Right lobe of liver (tissue), 6 donors: ENCODE data around the gene TGFB2. TPM values are rescaled to one million over a fixed set of nuclear protein-coding genes. Genes with fewer than 3 reads are reported as not detected.

ENCODE experiments used
- ATAC-seq, 4 donors: fragments of 200-7000 bp; cut with Tn5 transposase; one replicate each; pipeline ENCODE4 v1.9.1; 2020; ENCODE audit warnings: mild to moderate bottlenecking in 4 of 4, moderate library complexity in 4 of 4
- DNase-seq, 3 donors: peaks; one replicate each; pipeline ENCODE4 v3.0.0-alpha.2; 2020
- H3K27ac ChIP-seq, 3 donors: fragments of 200-600 bp; one replicate each; pipeline ENCODE4 v1.8.0; 2022
- H3K27me3 ChIP-seq, 2 donors: fragments of 200-600 bp; one replicate each; pipeline ENCODE4 v1.8.0; 2022
- H3K36me3 ChIP-seq, 4 donors: fragments of 200-600 bp; sonication (generic) in 1 of 4; one replicate each; pipeline versions ENCODE4 v1.5.1 to v1.8.0; 2017 to 2022; ENCODE audit warnings: control low read depth in 1 of 4
- H3K4me1 ChIP-seq, 4 donors: fragments of 200-600 bp; sonication (generic) in 1 of 4; one replicate each; pipeline versions ENCODE4 v1.5.1 to v1.8.0; 2017 to 2022; ENCODE audit warnings: control low read depth in 1 of 4
- H3K4me3 ChIP-seq, 3 donors: fragments of 200-600 bp; one replicate each; pipeline ENCODE4 v1.8.0; 2022
- H3K9me3 ChIP-seq, 4 donors: fragments of 200-600 bp; sonication (generic) in 1 of 4; one replicate each; pipeline versions ENCODE4 v1.5.1 to v1.8.0; 2017 to 2022; ENCODE audit warnings: control low read depth in 1 of 4
- CTCF ChIP-seq, 4 donors: fragments of 200-600 bp in 3 of 4; fragments of 450-650 bp in 1 of 4; IDR thresholded peaks; one replicate each; pipeline versions ENCODE4 v1.5.1 to v1.8.0; 2016 to 2022; ENCODE audit warnings: antibody characterized with exemption in 4 of 4, mild to moderate bottlenecking in 2 of 4
- POLR2A ChIP-seq: fragments of 450-650 bp; IDR thresholded peaks from one replicate; pipeline ENCODE4 v1.6.1; 2017; ENCODE audit warnings: antibody characterized with exemption, mild to moderate bottlenecking
- WGBS: methylation state at CpG from one replicate; pipeline ENCODE4 v1.1.6; 2018; ENCODE audit warnings: low coverage, low lambda C conversion rate; ENCODE audit not compliant: insufficient coverage; ENCODE audit errors: missing lambda C conversion rate; 5-methylcytosine and 5-hydroxymethylcytosine counted together
- intact Hi-C, 2 donors: fragments of 100-400 bp; cut with DNase I; formaldehyde crosslinking; loops; one replicate each; pipeline versions ENCODE4 v1.11.2 to v1.14.1; 2022
- total RNA-seq, 6 experiments: library from RNA; depleted of rRNA in 2 of 6; stranded (reverse); fragments of >200 nt in 2 of 6; fragmentation: NEBNext Ultra II Directional in 3 of 6; extraction: Animal tissue kit (Norgen Biotek cat#: 25700) in 3 of 6; gene quantifications; one replicate each; pipeline versions ENCODE4 v1.1.0 to v1.2.4, GENCODE V29; 2016 to 2023
- donor health status: DM: no; HTN: yes; CAD: no.
- donor health status: DM: no; HTN: no; CAD: no.
- donor health status: DM: no; HTN: no; CAD: no.
- donor health status: DM: no; HTN: yes; CAD: no.
- donor health status: DM: no; HTN: yes; CAD: no.

TGFB2 gene
- total RNA-seq, 6 experiments from 2014 or later: 0.18 to 2.8 (median 0.34) TPM

GRCh38 chr1:218323568-218324225 is 21.4 kb upstream of the TGFB2 start:
- peak in 2 of 4 donors; percentile 17 to 39 for ATAC-seq
- intact Hi-C loops: no loop called here
- DNase-seq: no peak
- H3K9me3 ChIP-seq: no peaks in the 10 kb centered on the region
- no CpG with 5 or more reads among the region's 21 CpGs for WGBS
- no peaks in the 10 kb centered on the region for H3K4me1 ChIP-seq
- H3K27me3 ChIP-seq: no peaks in the 10 kb centered on the region
- H3K4me3 ChIP-seq: no peak overlapping the region
- no peak overlapping the region for H3K27ac ChIP-seq
- TF ChIP-seq POLR2A: no peak
- no peak for TF ChIP-seq CTCF (IDR thresholded peaks at IDR 0.05)
- peaks cover 0 to 7% (median 1%) of the 10 kb centered on the region in 4 donors for H3K36me3 ChIP-seq

DNA sequence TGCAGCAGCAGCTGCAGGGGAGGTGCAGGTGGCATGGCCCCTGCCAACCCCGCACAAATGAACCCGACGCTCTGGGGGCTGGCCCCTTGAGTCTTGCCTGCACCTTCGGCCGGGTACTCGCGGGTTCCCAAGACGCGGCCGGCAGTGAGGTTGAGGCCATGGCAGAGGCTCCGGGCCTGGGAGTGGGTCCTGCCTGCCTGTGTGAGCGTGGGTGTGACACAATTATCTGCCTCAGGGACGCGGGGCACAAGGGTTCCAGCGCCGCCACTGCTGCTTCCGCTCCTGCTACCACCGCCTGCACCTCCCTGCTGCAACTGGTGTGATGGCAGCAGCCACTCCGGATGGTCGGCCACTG is 20.9 kb upstream of the TGFB2 start:
- Histone ChIP-seq H3K27ac (no peak overlapping the region), H3K4me3 (no peak overlapping the region), H3K36me3 (peaks cover 0 to 7% (median 1%) of the 10 kb centered on the region in 4 donors), H3K4me1 (no peaks in the 10 kb centered on the region), H3K9me3 (no peaks in the 10 kb centered on the region), H3K27me3 (no peaks in the 10 kb centered on the region)
- intact Hi-C loops: no loop called here
- WGBS: 97% methylated on average over 7 of the region's 20 CpGs
- TF ChIP-seq POLR2A (no peak), CTCF (IDR thresholded peaks at IDR 0.05) (no peak)
- DNase-seq (no peak), ATAC-seq (peak in 1 of 4 donors; percentile 30)

- Histone ChIP-seq H3K9me3 (no peaks in the 10 kb centered on the region), H3K27ac (no peak overlapping the region), H3K4me1 (no peaks in the 10 kb centered on the region), H3K36me3 (peaks cover 0 to 3% (median 0%) of the 10 kb centered on the region in 4 donors), H3K27me3 (no peaks in the 10 kb centered on the region), H3K4me3 (no peak overlapping the region)
- DNase-seq: no peak
- intact Hi-C loops: no loop called here
- 100% methylated on average over 1 of the region's 3 CpGs for WGBS
- no peak for TF ChIP-seq CTCF (IDR thresholded peaks at IDR 0.05)
- TF ChIP-seq POLR2A: no peak
- no peak for ATAC-seq
These were observed 16.4 kb upstream of the TGFB2 start for GRCh38 chr1:218328769-218329168.

- H3K4me1 ChIP-seq: no peaks in the 10 kb centered on the region
- no peaks in the 10 kb centered on the region for H3K9me3 ChIP-seq
- TF ChIP-seq CTCF (IDR thresholded peaks at IDR 0.05) (peak; percentile 64 to 82 (median 74)), POLR2A (no peak)
- intact Hi-C loops: no loop called here
- DNase-seq: no peak
- H3K27me3 ChIP-seq: no peaks in the 10 kb centered on the region
- no peak overlapping the region for H3K27ac ChIP-seq
- H3K36me3 ChIP-seq: peaks cover 0 to 3% (median 0%) of the 10 kb centered on the region in 4 donors
- no peak overlapping the region for H3K4me3 ChIP-seq
- WGBS: 14% methylated on average over 4 of the region's 4 CpGs
- ATAC-seq: peak; percentile 71 to 83 (median 77)
These were observed 15.0 kb upstream of the TGFB2 start for GRCh38 chr1:218330043-218330623.
